CD4-positive, alpha-beta T cell treated with Interleukin-21 for 1 hour (primary cell): ENCODE data around the gene PUSL1.

Source experiments
- DNase-seq: peaks from one replicate; pipeline ENCODE4 v3.0.0-alpha.2; 2020

Gene PUSL1

GRCh38 chr1:1280782-1281481, 27.5 kb upstream of the PUSL1 start:
- no peak for DNase-seq

GRCh38 chr1:1281533-1282321, 26.7 kb upstream of the PUSL1 start:
- no peak for DNase-seq

DNA sequence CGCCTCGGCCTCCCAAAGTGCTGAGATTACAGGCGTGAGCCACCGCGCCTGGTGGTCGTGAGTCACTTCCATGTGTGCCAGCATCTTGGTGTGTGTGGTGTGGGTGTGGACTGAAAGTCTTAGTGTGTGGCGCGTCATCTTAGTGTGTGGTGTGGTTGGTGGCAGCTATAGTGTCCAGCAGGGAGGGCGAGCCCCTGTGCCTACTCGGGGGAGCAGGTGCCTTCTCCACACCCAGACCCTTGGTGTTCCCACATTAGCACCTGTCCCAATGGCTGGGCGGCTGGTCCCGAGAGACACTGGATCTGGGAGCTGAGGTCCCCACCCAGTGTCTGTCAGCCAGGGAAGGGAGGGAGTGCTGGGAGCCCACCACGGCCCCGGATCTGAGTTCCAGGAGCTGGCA, 25.4 kb upstream of the PUSL1 start:
- DNase-seq = no peak

DNA sequence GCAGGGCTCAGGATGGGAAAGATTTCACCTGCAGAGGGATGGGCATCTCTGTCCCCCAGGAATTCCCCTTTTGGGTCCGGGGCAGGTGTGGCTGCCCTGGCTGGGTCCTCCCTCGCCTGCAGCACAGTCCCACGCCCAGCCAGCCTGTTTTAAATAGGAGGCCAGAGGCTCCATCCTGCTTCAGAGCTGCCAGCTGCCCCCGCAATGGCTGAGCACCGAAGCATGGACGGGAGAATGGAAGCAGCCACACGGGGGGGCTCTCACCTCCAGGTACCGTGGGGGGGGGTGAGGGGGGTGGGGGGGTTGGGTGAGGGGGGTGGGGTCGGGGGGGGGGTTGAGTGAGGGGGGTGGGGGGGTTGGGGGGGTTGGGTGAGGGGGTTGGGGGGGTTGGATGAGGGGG, 24.6 kb upstream of the PUSL1 start:
- no peak for DNase-seq

- DNase-seq = no peak
Observed at GRCh38 chr1:1284221-1285101, 23.9 kb upstream of the PUSL1 start.

DNA sequence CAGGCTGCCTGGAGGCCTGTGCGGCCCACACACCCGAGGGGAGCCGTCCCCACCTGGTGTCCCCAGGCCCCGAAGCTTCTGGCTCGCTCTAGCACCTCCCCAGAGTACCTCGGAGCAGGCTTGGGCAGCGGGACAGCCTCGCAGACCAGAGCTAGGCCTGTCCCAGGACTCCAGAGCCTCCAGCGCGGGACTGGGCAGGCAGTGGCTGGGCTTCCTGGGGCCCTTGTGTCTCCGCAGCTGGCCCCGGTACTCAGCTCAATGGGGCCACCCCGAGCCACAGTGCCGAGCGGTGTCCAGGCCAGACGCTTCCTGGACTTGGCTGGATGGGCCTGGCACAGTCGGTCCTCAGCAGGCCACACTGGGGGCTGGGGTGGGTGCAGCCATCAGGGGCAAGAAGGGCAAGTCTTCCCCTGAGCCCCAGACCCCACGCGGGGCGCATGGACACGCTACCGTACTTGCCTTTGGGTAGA, 23.3 kb upstream of the PUSL1 start:
- no peak for DNase-seq

- no peak for DNase-seq
Observed at GRCh38 chr1:1285611-1286311, 22.6 kb upstream of the PUSL1 start.

GRCh38 chr1:1286313-1287261, 21.8 kb upstream of the PUSL1 start:
- no peak for DNase-seq

DNA sequence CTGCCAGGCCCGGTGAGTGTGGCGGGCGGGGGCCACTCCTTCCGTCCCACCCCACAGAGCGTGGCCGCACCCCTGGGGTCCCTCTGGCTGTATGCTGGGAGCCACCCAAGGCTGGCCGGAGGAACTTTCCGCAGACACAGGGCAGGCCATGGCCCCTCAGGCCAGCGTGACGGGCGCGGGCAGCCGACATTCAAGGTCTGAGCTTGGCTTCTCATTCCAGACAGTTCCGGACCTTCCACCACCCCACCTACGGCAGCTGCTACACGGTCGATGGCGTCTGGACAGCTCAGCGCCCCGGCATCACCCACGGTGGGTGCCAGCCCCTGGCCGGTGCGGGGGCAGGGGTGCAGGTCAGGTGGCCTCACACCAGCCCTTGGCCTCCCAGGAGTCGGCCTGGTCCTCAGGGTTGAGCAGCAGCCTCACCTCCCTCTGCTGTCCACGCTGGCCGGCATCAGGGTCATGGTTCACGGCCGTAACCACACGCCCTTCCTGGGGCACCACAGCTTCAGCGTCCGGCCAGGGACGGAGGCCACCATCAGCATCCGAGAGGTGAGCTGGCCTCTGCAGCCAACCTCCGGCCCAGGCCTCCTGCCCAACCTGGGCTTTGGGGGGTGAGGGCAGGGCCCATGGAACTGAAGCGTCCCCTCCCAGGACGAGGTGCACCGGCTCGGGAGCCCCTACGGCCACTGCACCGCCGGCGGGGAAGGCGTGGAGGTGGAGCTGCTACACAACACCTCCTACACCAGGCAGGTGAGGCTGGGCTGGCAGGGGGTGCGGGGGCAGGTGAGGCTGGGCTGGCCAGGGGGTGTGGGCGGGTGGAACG, 20.9 kb upstream of the PUSL1 start:
- no peak for DNase-seq

DNA sequence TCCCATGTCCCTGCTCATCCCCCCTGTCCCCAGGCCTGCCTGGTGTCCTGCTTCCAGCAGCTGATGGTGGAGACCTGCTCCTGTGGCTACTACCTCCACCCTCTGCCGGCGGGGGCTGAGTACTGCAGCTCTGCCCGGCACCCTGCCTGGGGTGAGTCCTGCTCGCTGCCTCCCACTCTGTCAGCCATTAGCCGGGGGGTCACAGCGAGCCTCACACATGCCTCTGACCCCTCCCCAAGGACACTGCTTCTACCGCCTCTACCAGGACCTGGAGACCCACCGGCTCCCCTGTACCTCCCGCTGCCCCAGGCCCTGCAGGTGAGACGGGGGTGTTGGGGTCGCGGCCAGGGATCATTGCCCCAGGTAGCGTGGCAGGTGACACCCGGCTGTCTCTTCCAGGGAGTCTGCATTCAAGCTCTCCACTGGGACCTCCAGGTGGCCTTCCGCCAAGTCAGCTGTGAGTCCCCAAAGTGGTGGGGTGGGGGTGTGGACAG, 18.1 kb upstream of the PUSL1 start:
- DNase-seq = peak; percentile 77

GRCh38 chr1:1291023-1291528, 17.3 kb upstream of the PUSL1 start:
- DNase-seq = no peak

DNA sequence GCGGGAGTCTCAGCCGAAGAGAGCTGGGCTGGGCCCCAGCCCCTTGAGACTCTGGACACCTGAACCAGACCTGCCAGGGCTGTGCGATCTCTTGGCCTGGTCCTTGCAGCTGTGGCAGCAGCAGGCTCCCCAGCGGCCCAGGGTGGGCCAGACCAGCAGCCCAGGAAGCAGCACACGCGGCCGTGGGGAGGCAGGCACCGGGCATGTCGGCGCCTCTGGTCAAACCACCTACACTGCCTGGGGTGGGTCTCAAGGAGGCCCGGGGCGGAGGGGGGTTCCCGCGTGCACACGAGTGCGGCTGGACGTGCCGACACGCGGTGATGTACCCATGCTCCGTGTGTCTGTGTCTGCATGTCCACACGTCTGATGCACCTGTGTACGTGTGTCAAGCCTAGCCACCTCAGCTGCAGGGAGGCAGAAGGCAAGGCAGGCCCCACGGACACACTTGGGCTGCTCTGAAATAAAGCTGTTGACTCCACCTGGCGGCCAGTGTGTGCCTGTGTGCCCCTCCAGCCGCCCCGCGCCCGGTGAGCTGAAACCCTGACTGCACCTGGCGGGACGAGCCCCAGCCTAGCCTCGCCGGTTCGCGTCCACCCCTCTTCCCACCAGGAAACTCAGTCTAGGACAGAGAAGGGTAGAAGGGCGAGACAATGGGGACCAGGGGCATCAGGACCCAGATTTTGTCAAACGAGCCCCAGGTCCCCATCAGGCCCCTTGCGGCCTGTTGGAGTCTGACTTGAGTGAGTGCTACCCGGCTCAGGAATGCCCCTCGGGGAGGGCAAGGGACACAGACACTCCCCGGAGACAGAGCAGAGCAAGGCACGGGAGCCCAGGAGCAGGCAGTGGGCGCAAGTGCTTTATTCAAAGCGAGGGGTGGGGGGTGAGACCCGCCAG, 16.6 kb upstream of the PUSL1 start:
- peak; percentile 74 for DNase-seq

- no peak for DNase-seq
Observed at GRCh38 chr1:1292442-1292779, 16.0 kb upstream of the PUSL1 start.

GRCh38 chr1:1292851-1293250, 15.5 kb upstream of the PUSL1 start:
- DNase-seq = no peak

DNA sequence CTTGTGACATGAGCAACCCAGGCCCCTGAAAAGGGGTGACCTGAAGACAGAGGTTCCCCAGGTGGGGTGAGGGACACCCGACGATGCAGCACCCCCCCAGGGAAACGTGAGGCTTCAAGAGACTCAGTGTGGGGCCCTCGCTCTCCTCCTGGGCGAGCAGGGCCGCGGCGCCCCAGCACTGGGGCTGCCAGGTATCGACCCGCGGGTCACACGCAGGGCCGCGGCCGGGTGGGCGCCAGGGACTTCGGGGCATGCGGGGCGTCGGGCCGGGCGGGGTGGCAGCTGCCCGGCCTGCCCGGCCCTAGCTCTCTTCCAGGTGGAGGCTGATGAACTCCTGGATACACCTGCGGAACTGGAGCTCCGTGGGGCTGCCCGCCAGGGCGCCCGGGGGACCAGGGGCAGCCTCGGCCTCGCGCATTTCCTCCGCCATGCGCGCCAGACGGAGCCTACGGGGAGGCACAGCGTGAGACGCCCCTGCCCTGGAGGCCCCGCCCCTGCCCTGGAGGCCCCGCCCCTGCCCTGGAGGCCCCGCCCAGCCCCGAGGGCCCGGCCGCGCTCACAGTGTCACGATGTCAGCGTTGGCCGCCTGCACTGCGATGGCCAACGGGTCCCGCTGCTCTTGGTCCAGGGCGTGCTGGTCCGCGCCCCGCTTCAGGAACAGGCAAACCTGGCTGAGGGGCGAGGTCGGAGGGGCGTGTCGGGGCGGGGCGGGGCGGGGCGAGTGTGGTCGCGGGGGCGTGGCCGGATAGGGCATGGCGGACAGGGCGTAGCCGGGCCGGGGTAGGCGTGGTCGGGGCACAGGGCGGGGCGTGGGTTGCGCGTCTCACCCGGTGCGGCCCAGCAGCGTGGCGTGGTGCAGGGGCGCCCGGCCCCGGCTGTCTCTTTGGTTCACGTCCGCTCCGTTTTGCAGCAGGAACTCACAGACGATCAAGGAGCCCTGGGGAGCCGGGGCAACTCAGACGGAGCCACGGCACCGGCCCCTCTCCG, 14.8 kb upstream of the PUSL1 start:
- DNase-seq = no peak

DNA sequence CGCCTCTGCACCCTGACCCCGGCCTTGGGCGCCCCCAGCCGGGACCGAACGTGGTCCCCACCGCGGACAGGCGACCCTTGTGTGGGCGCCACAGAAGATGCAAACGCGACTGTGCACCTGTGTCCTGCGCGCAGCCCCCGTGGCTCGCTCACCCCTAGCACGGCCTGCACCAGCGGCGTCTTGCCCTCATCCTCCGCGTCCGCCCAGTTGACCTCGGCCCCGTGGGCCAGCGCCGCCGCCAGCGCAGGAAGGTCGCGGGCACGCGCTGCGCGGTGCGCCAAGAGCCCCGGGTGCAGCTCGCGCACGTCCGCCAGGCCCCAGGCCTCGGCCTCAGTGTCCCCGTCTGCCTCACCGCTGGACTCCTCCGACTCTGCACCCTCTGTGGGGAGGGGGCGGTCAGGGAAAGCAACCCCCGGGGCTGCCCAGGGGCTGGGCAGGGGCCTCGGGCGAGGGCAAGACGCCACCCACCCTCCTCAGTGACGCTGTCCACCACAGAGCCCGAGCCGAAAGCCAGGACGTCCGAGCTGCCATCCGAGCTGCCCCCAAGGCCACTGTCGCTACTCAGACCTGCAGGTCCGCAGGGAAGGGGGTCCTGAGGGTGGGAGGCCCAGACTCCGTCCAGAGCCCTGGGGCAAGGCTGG, 14.0 kb upstream of the PUSL1 start:
- DNase-seq = no peak

DNA sequence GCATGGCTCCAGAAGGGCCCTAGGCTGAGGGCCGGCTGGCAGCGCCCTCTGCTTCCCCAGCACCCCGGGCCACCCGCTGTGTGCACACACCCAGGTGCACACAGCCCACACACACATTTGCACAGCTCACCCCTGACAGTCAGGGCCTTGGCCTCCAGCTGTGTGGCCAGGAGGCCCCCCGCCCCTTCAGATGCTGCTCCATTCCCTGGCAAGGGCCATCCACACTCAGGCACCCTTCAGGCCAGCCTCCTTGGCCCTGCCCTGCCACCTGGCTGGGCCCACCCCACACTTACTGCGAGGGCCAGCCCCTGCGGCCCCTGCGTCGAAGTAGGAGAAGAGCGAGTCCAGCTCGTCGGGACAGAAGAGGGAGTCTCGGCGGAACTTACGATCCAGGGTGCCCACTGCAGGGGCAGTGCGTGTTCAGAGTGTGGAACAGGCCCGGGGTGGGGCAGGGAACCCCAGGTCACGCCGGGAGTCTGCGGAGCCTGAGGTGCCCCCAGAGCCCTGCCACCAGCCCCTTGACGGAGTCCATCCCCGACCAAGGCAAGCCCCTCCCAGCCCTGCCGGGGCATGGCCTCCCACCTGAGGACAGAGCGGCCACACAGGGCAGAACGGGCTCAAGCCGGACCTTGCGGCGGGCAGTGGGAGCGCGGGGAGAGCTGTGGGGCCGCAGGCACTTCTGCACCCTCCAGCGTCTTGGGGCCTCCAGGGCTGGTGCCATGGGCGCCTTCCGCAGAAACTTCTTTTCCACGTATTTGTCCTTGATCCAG, 13.1 kb upstream of the PUSL1 start:
- DNase-seq = no peak
